Measurements from ENCODE around the gene ZNF76.

The ZNF76 gene

DNA sequence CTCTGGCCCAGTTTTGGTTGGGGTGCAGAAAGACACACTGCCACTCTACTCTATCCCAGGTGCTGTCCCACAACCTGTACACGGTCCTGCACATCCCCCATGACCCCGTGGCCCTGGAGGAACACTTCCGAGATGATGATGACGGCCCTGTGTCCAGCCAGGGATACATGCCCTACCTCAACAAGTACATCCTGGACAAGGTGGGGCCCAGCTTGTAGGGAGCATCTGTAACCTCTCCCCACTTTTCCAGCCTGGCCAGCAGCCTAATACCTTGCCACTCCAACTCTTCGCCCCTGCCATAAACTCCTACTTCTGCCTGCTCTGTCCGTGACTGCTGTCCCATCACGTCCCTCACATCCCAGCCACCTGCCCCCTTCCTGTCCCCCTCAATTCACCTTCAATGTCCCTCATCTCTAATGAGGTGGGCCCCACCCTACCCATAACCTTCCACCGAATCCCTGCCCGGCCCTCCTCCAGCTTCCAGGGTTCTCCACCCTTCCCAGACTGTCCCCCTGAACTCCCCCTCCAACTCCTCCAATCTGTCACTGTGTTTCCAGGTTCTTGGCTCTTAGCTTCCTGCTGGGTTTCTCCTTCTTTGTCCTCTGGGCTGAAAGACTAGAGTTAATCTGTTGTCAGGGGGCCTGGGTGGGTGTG is 50.2 kb downstream of the ZNF76 start:
- DNase-seq (ENCODE audit: low spot score) (no peak), ATAC-seq (ENCODE audit: low read depth) (no peak)
- no peak overlapping the region for H3K27ac ChIP-seq (ENCODE audit: poor library complexity, severe bottlenecking)
- no peaks in the 10 kb centered on the region for H3K9me3 ChIP-seq (ENCODE audit: severe bottlenecking)
- H3K4me1 ChIP-seq (ENCODE audit: insufficient read depth, poor library complexity, severe bottlenecking), result no peaks in the 10 kb centered on the region
- peaks cover 8% of the 10 kb centered on the region for H3K36me3 ChIP-seq (ENCODE audit: low read depth)
- TF ChIP-seq, protein P1, sequence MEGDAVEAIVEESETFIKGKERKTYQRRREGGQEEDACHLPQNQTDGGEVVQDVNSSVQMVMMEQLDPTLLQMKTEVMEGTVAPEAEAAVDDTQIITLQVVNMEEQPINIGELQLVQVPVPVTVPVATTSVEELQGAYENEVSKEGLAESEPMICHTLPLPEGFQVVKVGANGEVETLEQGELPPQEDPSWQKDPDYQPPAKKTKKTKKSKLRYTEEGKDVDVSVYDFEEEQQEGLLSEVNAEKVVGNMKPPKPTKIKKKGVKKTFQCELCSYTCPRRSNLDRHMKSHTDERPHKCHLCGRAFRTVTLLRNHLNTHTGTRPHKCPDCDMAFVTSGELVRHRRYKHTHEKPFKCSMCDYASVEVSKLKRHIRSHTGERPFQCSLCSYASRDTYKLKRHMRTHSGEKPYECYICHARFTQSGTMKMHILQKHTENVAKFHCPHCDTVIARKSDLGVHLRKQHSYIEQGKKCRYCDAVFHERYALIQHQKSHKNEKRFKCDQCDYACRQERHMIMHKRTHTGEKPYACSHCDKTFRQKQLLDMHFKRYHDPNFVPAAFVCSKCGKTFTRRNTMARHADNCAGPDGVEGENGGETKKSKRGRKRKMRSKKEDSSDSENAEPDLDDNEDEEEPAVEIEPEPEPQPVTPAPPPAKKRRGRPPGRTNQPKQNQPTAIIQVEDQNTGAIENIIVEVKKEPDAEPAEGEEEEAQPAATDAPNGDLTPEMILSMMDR (IDR thresholded peaks at IDR 0.05; ENCODE audit: poor library complexity, severe bottlenecking), result no peak
- H3K4me3 ChIP-seq (ENCODE audit: severe bottlenecking), result no peak overlapping the region
- H3K27me3 ChIP-seq (ENCODE audit: insufficient read depth, poor library complexity, severe bottlenecking), result no peaks in the 10 kb centered on the region

DNA sequence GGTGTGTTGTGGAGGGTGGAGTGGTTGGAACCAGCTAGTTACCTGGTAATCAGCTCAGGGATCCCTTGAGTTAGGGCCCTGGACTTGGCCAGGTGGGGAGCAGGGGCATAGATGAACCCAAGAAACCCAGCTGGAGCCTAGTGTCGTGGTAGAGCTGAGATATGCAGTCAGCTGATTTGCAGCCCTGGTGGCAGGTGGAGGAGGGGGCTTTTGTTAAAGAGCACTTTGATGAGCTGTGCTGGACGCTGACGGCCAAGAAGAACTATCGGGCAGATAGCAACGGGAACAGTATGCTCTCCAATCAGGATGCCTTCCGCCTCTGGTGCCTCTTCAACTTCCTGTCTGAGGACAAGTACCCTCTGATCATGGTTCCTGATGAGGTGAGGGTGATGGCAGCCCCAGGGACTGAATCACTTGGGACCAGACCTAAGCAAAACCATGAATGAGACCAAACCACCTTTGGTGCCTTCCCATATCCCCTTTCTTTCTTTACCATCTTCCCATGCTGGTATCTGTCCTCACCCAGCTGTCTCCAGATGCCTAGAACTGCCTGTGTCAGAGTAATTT is 50.8 kb downstream of the ZNF76 start:
- H3K27ac ChIP-seq (ENCODE audit: poor library complexity, severe bottlenecking), result no peak overlapping the region

DNA sequence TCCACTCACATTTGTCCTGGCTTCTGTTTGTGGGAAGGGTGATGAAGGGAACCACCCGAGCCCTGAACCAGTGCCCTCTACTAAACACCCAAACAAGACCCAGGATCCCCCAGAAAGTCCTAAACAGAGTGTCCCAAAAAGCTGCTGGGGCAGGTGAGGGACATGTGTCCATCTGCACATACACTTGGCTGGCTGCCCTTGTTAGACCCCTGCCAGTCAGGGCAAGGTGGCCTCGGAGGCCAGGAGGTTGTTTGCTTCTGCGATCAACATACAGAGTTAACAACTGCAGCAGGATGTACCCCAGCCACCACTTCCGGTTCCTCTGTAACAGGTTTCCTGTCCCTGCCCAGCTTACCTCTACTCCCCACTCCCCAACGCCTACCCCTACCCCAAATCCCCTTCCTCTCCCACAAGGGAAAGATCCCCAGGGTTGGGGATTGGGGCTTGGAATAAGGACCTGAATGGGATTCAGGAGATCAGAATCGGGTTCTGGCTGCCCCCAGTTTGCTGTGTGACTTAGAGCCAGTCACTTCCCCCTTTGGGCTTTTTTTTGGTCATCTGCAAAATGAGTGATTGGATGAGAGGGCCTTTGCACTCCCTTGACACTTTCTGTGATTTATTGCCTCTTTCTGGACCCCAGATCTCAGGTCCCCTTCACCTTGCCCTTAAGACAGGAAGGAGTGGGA is 52.0 kb downstream of the ZNF76 start:
- DNase-seq (ENCODE audit: low spot score) (no peak), ATAC-seq (ENCODE audit: low read depth) (no peak)
- Histone ChIP-seq H3K4me3 (ENCODE audit: severe bottlenecking) (no peak overlapping the region), H3K36me3 (ENCODE audit: low read depth) (peaks cover 8% of the 10 kb centered on the region), H3K9me3 (ENCODE audit: severe bottlenecking) (no peaks in the 10 kb centered on the region), H3K4me1 (ENCODE audit: insufficient read depth, poor library complexity, severe bottlenecking) (no peaks in the 10 kb centered on the region), H3K27ac (ENCODE audit: poor library complexity, severe bottlenecking) (no peak overlapping the region), H3K27me3 (ENCODE audit: insufficient read depth, poor library complexity, severe bottlenecking) (no peaks in the 10 kb centered on the region)
- TF ChIP-seq, protein P1 (IDR thresholded peaks at IDR 0.05; ENCODE audit: poor library complexity, severe bottlenecking), result no peak

More for the DNA sequence above, 50.8 kb downstream of the ZNF76 start:
- H3K4me3 ChIP-seq (ENCODE audit: severe bottlenecking), result no peak overlapping the region
- DNase-seq (ENCODE audit: low spot score) (no peak), ATAC-seq (ENCODE audit: low read depth) (no peak)
- H3K9me3 ChIP-seq (ENCODE audit: severe bottlenecking), result no peaks in the 10 kb centered on the region
- H3K36me3 ChIP-seq (ENCODE audit: low read depth), result peaks cover 8% of the 10 kb centered on the region
- no peaks in the 10 kb centered on the region for H3K4me1 ChIP-seq (ENCODE audit: insufficient read depth, poor library complexity, severe bottlenecking)
- H3K27me3 ChIP-seq (ENCODE audit: insufficient read depth, poor library complexity, severe bottlenecking), result no peaks in the 10 kb centered on the region
- TF ChIP-seq, protein P1 (IDR thresholded peaks at IDR 0.05; ENCODE audit: poor library complexity, severe bottlenecking), result no peak

DNA sequence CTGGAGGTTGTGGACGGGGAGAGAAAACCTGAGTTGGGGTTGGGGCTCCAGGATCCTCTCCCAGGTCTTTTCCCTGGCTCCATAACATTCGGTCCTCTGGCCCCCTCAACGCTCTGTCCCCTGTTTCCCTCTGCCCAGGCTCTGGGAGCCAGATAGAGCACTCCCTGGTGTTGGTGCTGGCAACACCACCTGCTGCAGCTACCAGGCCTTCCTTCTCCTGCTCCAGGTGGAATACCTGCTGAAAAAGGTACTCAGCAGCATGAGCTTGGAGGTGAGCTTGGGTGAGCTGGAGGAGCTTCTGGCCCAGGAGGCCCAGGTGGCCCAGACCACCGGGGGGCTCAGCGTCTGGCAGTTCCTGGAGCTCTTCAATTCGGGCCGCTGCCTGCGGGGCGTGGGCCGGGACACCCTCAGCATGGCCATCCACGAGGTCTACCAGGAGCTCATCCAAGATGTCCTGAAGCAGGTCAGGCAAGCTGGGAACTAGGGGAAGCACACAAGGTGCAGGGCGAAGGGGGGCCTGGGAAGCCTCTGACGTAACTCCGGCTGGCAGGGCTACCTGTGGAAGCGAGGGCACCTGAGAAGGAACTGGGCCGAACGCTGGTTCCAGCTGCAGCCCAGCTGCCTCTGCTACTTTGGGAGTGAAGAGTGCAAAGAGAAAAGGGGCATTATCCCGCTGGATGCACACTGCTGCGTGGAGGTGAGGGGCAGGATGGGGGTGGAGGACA is 52.7 kb downstream of the ZNF76 start:
- H3K27me3 ChIP-seq (ENCODE audit: insufficient read depth, poor library complexity, severe bottlenecking), result no peaks in the 10 kb centered on the region
- ATAC-seq (ENCODE audit: low read depth) (no peak), DNase-seq (ENCODE audit: low spot score) (no peak)
- peaks cover 8% of the 10 kb centered on the region for H3K36me3 ChIP-seq (ENCODE audit: low read depth)
- TF ChIP-seq, protein P1 (IDR thresholded peaks at IDR 0.05; ENCODE audit: poor library complexity, severe bottlenecking), result no peak
- no peak overlapping the region for H3K4me3 ChIP-seq (ENCODE audit: severe bottlenecking)
- H3K4me1 ChIP-seq (ENCODE audit: insufficient read depth, poor library complexity, severe bottlenecking), result no peaks in the 10 kb centered on the region
- no peak overlapping the region for H3K27ac ChIP-seq (ENCODE audit: poor library complexity, severe bottlenecking)
- no peaks in the 10 kb centered on the region for H3K9me3 ChIP-seq (ENCODE audit: severe bottlenecking)
